Kidney (tissue), 14 donors: ENCODE measurements around the gene TEX264. TPM values are rescaled to one million over a fixed set of nuclear protein-coding genes. Genes with fewer than 3 reads are reported as not detected.

ENCODE experiments used
- DNase-seq, 5 donors: peaks; one replicate each; pipeline ENCODE4 v3.0.0-alpha.2; 2013 to 2020
- FAIRE-seq: peaks from 2 replicates; lab custom pipeline; 2012; peaks lifted over from hg19 to GRCh38; lab: Jason Lieb, UNC
- H3K27ac ChIP-seq, 2 donors: one replicate each; pipeline ENCODE4 v1.7.0; 2013; ENCODE audit warnings: low read depth in 2 of 2, low read length in 2 of 2, inconsistent platforms in 1 of 2
- H3K27me3 ChIP-seq: one replicate; pipeline ENCODE4 v1.7.1; 2013; ENCODE audit warnings: low read length, inconsistent platforms; ENCODE audit not compliant: control insufficient read depth, insufficient read depth
- H3K36me3 ChIP-seq, 3 donors: one replicate each; pipeline versions ENCODE4 v1.7.0 to v1.7.1; 2013; ENCODE audit warnings: low read length in 3 of 3, control low read depth in 1 of 3, inconsistent platforms in 1 of 3; ENCODE audit not compliant: insufficient read depth in 3 of 3, control insufficient read depth in 2 of 3
- H3K4me1 ChIP-seq, 3 donors: one replicate each; pipeline versions ENCODE4 v1.7.0 to v1.7.1; 2013; ENCODE audit warnings: low read length in 3 of 3, inconsistent platforms in 1 of 3, low read depth in 1 of 3; ENCODE audit not compliant: control insufficient read depth in 2 of 3, insufficient read depth in 2 of 3
- H3K4me3 ChIP-seq, 3 donors: one replicate each; pipeline versions ENCODE4 v1.7.0 to v1.8.1; 2013; ENCODE audit warnings: low read length in 3 of 3, control low read depth in 1 of 3, inconsistent platforms in 1 of 3
- H3K9ac ChIP-seq, 3 donors: one replicate each; pipeline versions ENCODE4 v1.7.0 to v1.7.1; 2013; ENCODE audit warnings: low read length in 3 of 3, control low read depth in 1 of 3, inconsistent platforms in 1 of 3
- H3K9me3 ChIP-seq, 3 donors: one replicate each; pipeline versions ENCODE4 v1.7.0 to v1.7.1; 2013; ENCODE audit warnings: low read length in 3 of 3, control low read depth in 1 of 3, inconsistent platforms in 1 of 3; ENCODE audit not compliant: control insufficient read depth in 2 of 3, insufficient read depth in 1 of 3
- intact Hi-C: fragments of 100-400 bp; cut with DNase I; formaldehyde crosslinking; loops from one replicate; pipeline ENCODE4 v1.11.1; 2022
- polyA plus RNA-seq: library from polyadenylated mRNA; stranded (reverse); fragments of 350-450 nt; fragmentation: Illumina TruSeq; extraction: RNeasy Lipid Tissue Mini Kit (QIAGEN cat#74804); gene quantifications from one replicate; pipeline ENCODE4 v1.2.3, GENCODE V29; 2014; ENCODE audit warnings: low read depth, low replicate concordance; ENCODE audit not compliant: insufficient read depth
- total RNA-seq: library from RNA; stranded (reverse); fragmentation: NEBNext Ultra II Directional; extraction: Animal tissue kit (Norgen Biotek cat#: 25700); gene quantifications from one replicate; pipeline ENCODE4 v1.2.1, GENCODE V29; 2021
- TF ChIP-seq, protein P1 (sequence below): IDR thresholded peaks from 3 replicates; pipeline ENCODE4 v1.5.1; 2012; ENCODE audit warnings: mild to moderate bottlenecking, moderate library complexity, borderline replicate concordance; ENCODE audit not compliant: insufficient read depth; ENCODE audit errors: extremely low read depth
- donor health status: control.
- donor health status: control.
- donor health status: control.
- donor health status: control.
- donor health status: control.
- donor health status: DM: yes; HTN: yes; CAD: no.
- donor health status: Normal renal cell carcinoma (clear cell type).

TEX264 gene
- total and polyA plus RNA-seq, 2 donors from 2014 or later = 68.0 to 208 TPM

DNA sequence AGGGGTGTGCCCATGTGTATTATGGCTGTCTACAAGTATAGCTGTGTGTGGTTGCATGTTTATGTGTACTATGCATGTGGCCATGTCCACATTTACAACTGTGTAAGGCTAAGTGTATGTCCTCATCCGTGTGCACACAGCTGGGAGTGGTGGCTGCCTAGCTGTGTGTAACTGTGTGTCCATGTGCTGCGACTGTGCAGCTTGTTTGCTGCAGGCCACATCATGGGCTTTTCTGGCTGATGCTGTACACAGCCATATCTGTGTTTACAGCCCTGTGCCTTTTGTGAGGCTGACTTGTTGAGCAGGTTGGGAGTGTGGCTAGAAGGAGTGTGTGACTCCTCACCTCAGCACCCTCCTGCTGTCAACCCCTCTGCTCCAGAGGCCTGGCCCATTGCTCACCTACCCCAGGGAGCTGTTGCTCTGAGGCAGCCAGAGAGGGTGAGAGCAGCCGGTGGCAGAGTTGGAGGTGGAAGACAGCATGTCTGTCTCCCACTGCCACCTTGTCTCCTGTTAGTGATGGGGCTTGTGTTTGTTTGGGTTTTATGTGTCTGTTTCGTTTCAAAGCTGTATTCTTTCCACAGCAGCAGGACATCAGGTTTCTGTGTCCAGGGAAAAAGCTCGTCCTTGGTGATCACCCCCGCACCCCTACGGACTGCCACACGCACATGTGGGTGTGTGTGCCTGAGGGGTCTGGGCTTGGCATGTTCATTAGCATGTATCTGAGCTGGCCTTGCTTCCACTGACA, 34.4 kb downstream of the TEX264 start:
- TF ChIP-seq, protein P1, sequence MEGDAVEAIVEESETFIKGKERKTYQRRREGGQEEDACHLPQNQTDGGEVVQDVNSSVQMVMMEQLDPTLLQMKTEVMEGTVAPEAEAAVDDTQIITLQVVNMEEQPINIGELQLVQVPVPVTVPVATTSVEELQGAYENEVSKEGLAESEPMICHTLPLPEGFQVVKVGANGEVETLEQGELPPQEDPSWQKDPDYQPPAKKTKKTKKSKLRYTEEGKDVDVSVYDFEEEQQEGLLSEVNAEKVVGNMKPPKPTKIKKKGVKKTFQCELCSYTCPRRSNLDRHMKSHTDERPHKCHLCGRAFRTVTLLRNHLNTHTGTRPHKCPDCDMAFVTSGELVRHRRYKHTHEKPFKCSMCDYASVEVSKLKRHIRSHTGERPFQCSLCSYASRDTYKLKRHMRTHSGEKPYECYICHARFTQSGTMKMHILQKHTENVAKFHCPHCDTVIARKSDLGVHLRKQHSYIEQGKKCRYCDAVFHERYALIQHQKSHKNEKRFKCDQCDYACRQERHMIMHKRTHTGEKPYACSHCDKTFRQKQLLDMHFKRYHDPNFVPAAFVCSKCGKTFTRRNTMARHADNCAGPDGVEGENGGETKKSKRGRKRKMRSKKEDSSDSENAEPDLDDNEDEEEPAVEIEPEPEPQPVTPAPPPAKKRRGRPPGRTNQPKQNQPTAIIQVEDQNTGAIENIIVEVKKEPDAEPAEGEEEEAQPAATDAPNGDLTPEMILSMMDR = no peak
- FAIRE-seq = no peak
- intact Hi-C loops = no loop called here

DNA sequence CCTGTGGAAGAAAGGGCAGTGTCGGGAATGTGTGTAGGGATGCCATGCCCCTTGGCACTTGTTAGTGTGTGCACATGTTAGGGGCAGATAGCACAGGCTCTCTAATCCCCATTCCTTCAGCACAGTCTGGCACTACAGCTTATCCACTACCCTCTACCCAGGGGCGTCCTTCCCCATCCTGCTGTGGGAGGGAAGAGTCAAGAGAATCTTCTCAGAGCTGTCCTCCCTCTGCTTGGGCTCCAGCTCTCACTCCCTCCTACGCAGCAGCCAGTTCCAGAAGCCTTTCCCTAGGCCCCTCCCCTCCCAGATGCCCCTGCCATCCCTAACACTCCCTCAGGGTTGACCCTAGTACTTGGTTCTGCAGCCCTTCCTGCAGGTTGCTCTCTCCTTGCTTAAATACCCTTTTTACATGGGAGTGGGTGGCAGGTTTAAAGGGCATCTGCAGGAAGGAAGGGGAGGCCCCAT, 35.0 kb downstream of the TEX264 start:
- Histone ChIP-seq H3K36me3 (peaks cover 3 to 18% (median 5%) of the 10 kb centered on the region in 3 donors), H3K27me3 (no peaks in the 10 kb centered on the region), H3K4me3 (no peak overlapping the region), H3K9me3 (no peaks in the 10 kb centered on the region), H3K9ac (no peak overlapping the region), H3K27ac (no peak overlapping the region), H3K4me1 (peaks cover 0 to 4% (median 0%) of the 10 kb centered on the region in 3 donors)
- TF ChIP-seq, protein P1 = no peak
- intact Hi-C loops = no loop called here
- DNase-seq (peak in 2 of 5 donors; percentile 26 to 46), FAIRE-seq (no peak)

More for the DNA sequence above, 34.4 kb downstream of the TEX264 start:
- Histone ChIP-seq H3K9ac (no peak overlapping the region), H3K4me1 (peaks cover 0 to 4% (median 0%) of the 10 kb centered on the region in 3 donors), H3K36me3 (peaks cover 3 to 18% (median 8%) of the 10 kb centered on the region in 3 donors), H3K4me3 (no peak overlapping the region), H3K9me3 (no peaks in the 10 kb centered on the region), H3K27me3 (no peaks in the 10 kb centered on the region), H3K27ac (no peak overlapping the region)
- DNase-seq = peak in 2 of 5 donors; percentile 6 to 42

DNA sequence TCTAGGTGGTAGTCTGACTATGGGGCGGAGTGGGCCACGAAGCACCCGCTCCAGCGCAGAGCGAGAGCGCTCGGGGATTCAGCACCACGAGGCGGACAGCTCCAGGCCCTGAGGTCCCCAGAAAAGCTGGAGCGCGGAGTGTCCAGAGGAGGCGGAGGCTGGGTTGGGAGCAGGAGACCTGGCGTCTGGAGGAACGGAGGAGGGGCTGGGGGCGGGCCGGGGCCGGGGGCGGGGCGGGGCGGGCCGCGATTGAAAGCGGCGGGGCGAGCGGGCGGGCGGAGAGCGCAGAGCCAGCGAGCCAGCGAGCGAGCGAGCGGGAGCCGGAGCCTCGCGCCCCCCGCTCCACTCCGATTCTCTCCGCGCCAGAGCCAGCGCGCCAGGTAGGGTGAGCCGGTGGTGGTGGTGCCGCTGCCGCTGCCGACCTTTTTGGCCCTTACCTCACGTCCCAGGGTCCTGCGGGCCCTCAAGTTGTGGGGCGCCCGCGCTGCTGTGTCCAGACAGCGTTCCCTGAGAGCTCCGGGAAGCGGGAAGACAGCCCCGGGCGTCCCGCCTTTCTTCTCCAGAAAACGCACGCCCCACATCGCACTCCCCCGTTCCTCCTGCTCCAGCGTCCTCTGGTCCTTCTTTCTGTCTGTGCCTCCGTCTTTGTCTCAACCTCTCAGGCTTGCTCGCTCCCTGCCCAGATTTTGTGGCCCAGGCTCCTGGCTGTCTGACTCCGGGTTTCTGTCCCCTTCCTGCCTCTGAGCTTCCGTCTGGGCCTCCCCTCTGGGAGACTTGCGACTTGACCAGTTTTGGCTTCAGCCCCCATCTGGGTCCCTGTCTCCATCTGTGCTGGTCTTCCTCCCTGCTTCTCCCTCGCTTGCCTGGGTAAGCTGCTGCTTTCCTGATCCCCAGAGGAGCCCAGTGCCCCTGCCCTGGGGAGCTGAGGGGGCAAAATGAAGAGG, 36.0 kb downstream of the TEX264 start, which contains the start of gene GRM2:
GRM2 (plus strand) TSS at position 281 of the 944 bp plus-strand sequence. CDS start 1,916 bp downstream, outside the sequence.
- Histone ChIP-seq H3K27ac (no peak within 1 kb of the TSS), H3K9ac (no peak within 1 kb of the TSS), H3K27me3 (no peaks in the 10 kb centered on the region), H3K36me3 (peaks cover 3 to 18% (median 3%) of the 10 kb centered on the region in 3 donors), H3K4me1 (peaks cover 0 to 4% (median 0%) of the 10 kb centered on the region in 3 donors), H3K4me3 (peak within 1 kb of the TSS in 1 of 3 donors; percentile 29), H3K9me3 (no peaks in the 10 kb centered on the region)
- DNase-seq (peak; percentile 92 to 97 (median 95)), FAIRE-seq (no peak)
- intact Hi-C loops = no loop called here
- TF ChIP-seq, protein P1 = no peak
